NCI-H345 treated with DMSO at 0.1 percent for 48 hours (cell line): ENCODE results near the gene RNF213.
"Not testable (repeated sequence)": the region's sequence is repeated elsewhere in the genome, so short reads cannot be mapped to it uniquely, and the experiment has no call there.

Experiments
- DNase-seq: peaks from one replicate; lab custom pipeline; 2025; ENCODE audit not compliant: unreplicated experiment; lab: John Stamatoyannopoulos, UW

RNF213 gene

GRCh38 chr17:80291691-80292487 is 31.2 kb downstream of the RNF213 start:
- no peak for DNase-seq

GRCh38 chr17:80292521-80292971 is 31.9 kb downstream of the RNF213 start:
- no peak for DNase-seq

DNA sequence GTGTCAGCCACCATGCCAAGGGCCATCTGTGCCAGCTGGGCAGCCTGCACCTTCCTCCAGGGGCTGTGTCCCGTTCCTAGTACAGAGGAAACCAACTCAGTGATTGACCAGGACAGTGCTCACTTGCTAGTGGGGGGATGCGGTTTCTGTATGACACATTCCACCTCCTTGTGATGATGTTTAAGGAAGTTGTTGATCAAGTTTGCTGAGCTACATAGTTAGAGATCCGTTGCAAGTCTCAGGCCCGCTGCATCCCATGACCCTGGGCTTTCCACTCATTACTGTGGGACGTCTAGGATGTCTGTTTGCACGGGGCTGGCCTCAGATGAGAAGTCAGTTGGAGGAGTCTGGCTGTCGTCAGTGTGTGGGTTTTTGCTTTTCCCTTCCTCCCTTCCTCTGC is 33.6 kb downstream of the RNF213 start:
- no peak for DNase-seq

- no peak for DNase-seq
Measured at GRCh38 chr17:80294653-80295052, 34.0 kb downstream of the RNF213 start.

GRCh38 chr17:80295146-80295545 is 34.5 kb downstream of the RNF213 start:
- DNase-seq, result no peak

GRCh38 chr17:80295559-80295958 is 34.9 kb downstream of the RNF213 start:
- no peak for DNase-seq

- no peak for DNase-seq
Measured at GRCh38 chr17:80296221-80296620, 35.6 kb downstream of the RNF213 start.

DNA sequence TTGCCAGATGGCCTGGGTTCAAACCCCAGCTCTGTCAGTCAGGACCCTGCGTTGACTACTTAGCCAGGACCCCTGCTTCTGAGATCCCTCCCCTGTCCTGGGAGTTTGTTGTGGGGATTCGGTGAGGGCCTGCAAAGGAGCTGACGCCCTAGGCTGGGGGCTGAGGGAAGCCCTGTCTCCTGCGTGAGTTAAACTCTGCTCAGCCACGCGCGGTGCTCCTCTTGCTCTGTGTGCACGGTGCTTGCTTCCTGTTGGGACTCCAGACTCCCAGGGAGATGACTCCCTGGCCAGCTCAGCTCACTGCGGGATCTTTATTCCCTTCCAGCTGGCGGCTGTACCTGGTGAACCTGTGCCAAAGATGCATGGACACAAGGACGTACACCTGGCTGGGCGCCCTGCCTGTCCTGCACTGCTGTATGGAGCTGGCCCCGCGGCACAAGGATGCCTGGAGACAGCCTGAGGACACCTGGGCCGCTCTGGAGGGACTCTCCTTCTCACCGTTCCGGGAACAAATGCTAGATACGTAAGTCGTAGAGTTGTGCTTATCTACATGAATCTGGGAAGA is 37.4 kb downstream of the RNF213 start:
- DNase-seq, result no peak

GRCh38 chr17:80299350-80300100 is 38.9 kb downstream of the RNF213 start:
- DNase-seq, result not testable (repeated sequence)

GRCh38 chr17:80300756-80301155 is 40.1 kb downstream of the RNF213 start:
- not testable (repeated sequence) for DNase-seq

GRCh38 chr17:80303824-80304223 is 43.2 kb downstream of the RNF213 start:
- DNase-seq, result no peak

DNA sequence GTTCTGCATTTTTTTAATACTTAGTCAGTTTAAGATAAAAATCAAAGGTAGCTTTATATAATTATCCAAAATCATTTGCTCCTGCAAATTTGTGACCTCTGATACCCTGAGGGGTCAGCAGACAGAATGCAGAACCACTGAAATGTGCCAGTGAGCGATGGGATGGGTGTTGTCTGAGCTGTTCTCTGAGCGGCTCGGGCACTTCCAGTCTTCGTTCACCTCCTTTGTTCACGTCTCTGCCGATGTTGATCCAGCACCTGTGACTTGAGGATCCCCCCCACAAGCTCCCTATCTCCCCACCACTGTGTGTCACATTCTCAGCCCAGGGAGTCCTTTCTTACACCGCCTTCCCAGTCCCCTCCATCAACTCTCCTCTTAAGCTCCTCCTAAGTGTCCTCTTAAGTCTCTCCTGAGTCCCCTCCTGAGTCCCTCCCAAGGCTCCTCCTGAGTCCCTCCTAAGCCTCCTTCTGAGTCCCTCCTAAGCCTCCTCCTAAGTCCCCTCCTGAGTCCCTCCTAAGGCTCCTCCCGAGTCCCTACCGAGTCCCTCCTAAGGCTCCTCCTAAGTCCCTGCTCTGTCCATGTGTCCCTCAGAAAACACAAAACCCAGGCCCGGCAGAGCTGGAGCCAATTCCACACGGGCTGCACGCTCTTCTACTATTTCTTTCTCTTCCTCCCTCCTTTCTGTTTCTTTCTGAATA is 47.5 kb downstream of the RNF213 start:
- DNase-seq, result no peak

GRCh38 chr17:80308692-80309517 is 48.3 kb downstream of the RNF213 start:
- DNase-seq, result no peak

DNA sequence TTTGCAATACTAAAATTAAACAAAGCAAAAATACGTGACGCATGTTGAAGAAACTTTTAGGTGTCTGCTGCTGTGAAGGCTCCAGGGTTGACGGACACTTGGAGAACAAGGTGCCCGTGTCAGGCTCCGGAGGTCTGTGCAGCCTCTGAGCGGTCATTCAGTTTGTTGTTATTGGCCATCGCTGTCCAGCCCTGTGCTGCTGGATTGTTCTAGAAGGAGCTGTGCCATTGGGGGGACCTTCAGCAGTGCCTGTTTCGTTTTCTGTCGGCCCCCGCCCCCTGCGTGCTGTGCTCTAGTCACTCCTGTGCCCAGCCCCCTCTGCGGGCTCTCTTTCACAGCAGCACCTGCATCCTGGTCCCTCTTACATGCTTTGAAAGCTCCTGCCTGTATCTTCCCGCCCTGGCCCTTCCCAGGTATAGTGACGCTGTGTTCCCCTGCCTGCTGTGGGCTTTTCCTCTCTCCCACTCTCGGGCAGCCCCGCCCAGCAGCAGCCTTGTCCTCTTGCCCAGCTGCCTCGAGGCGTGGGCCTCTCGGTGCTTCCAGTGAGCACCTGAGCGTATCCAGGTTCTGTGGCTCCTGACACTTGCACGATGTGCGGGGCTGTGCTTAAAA is 50.7 kb downstream of the RNF213 start:
- DNase-seq, result no peak

DNA sequence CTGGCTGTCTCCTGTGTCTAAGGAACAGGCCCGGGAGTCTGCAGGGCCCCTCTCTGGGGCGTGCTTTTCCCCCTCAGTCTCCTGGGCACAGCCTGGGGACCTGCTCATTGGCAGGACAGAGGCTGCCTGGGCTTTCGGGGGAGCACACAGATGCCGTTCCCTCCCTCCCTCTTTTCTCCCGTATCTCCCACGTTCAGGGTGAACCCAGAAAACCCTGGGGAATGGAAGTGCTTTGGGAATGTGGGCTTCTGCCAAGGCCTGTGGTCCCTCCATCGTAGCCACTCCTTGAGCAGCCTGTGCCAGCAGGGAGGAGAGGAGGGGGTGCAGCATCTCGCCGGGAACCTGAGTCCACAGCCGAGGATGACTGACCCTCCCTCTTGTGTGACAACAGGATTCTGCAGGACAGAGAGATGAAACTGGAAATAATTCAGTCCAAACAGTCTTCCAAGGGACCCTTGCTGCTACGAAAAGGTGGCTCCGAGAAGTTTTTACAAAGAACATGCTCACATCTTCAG is 52.0 kb downstream of the RNF213 start:
- DNase-seq, result no peak

DNA sequence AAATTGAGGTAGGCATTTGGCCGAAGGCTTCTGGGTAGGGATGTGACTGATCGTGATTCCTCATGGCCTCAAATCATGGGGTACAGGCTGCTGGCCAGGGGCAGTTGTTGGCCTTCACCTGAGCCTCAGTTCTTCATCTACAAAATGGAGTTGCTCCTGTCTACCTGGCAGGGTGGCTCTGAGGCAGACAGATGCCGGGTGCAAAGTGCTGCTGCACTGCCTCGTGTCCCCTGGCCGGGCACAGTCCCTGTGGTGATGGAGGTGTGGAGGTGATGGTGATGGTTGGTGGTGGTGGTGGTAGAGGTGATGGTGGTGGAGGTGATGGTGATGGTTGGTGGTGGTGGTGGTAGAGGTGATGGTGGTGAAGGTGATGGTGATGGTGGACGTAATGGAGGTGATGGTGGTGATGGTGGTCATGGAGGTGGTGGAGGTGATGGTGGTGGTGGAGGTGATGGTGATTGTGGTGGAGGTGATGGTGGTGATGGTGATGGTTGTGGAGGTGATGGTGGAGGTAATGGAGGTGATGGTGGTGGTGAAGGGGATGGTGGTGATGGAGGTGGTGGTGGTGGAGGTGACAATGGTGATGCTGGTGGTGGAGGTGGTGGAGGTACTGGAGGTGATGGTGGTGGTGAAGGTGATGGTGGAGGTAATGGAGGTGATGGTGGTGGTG is 52.6 kb downstream of the RNF213 start:
- no peak for DNase-seq

GRCh38 chr17:80313946-80314345 is 53.3 kb downstream of the RNF213 start:
- DNase-seq, result not testable (repeated sequence)

DNA sequence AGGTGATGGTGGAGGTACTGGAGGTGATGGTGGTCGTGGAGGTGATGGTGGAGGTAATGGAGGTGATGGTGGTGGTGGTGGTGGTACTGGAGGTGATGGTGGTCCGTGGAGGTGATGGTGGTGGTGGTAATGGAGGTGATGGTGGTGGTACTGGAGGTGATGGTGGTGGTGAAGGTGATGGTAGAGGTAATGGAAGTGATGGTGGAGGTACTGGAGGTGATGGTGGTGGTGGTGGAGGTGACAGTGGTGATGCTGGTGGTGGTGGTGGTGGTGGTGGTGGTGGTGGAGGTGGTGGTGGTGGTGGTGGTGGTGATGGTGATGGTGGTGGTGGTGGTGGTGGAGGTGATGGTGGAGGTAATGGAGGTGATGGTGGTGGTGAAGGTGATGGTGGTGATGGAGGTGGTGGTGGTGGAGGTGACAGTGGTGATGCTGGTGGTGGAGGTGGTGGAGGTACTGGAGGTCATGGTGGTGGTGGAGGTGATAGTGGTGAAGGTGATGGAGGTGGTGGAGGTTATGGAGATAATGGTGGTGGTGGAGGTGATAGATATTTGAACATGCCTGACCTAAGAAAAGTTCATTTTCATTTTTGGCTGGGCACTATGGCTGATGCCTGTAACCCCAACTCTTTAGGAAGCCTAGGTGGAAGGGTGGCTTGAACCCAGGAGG is 55.0 kb downstream of the RNF213 start:
- no peak for DNase-seq

GRCh38 chr17:80316431-80316830 is 55.8 kb downstream of the RNF213 start:
- no peak for DNase-seq
